HepG2 (cell line): Measurements from ENCODE around the gene DGKG. TPM values are rescaled to one million over a fixed set of nuclear protein-coding genes. Genes with fewer than 3 reads are reported as not detected.

Source experiments
- ATAC-seq: fragments of 200-7000 bp; cut with Tn5 transposase; 3 replicates; pipeline ENCODE4 v1.9.1; 2020; ENCODE audit warnings: mild to moderate bottlenecking, moderate library complexity
- BruUV-seq: library from RNA; stranded (reverse); fragments of 400-500 nt; replicated peaks from 2 replicates; lab custom pipeline; 2021; lab: Mats Ljungman, UMichigan
- CTCF ChIA-PET: fragments of 300-600 bp; formaldehyde crosslinking; extraction: SDS; loops from one replicate; lab custom pipeline; 2021; ENCODE audit warnings: low total read pairs, inconsistent platforms, low intra/inter-chr PET ratio; lab: Yijun Ruan, JAX
- POLR2A ChIA-PET: fragments of 350-600 bp; sonication (Branson Sonifier 250); formaldehyde crosslinking; loops from one replicate; lab custom pipeline; 2020; ENCODE audit warnings: antibody characterized with exemption, inconsistent platforms; lab: Yijun Ruan, JAX
- DNase-seq: peaks from one replicate; pipeline ENCODE4 v3.0.0-alpha.2; 2015; ENCODE audit warnings: low spot score
- FAIRE-seq: peaks from 3 replicates; lab custom pipeline; 2011; peaks lifted over from hg19 to GRCh38; lab: Jason Lieb, UNC
- H2AFZ ChIP-seq: one replicate; pipeline ENCODE4 v1.6.1; 2011; ENCODE audit warnings: low read length, inconsistent platforms
- H3K27ac ChIP-seq: fragments of 300-600 bp; 3 replicates; pipeline ENCODE4 v1.8.0; 2011; ENCODE audit warnings: mixed run types, mild to moderate bottlenecking, mixed read lengths, low read length, inconsistent platforms; ENCODE audit not compliant: insufficient read depth; ENCODE audit errors: extremely low read length
- H3K27me3 ChIP-seq, 2 experiments: fragments of 200-600 bp in 1 of 2; 2 replicates in 1 of 2; 3 replicates in 1 of 2; pipeline versions ENCODE4 v1.6.0 to v1.8.0; 2011; ENCODE audit warnings: low read length in 2 of 2, mild to moderate bottlenecking in 2 of 2, moderate library complexity in 2 of 2, inconsistent platforms in 1 of 2; ENCODE audit not compliant: insufficient read depth in 2 of 2, control insufficient read depth in 1 of 2
- H3K36me3 ChIP-seq, 2 experiments: fragments of 200-600 bp in 1 of 2; replicated peaks in 1 of 2; 2 replicates in 1 of 2; 3 replicates in 1 of 2; pipeline versions ENCODE4 v1.5.1 to v1.8.0; 2011; ENCODE audit warnings: low read length in 2 of 2, inconsistent platforms in 1 of 2; ENCODE audit not compliant: insufficient read depth in 2 of 2, control insufficient read depth in 1 of 2
- H3K4me1 ChIP-seq: 2 replicates; pipeline ENCODE4 v1.5.1; 2012; ENCODE audit warnings: low read length, inconsistent platforms; ENCODE audit not compliant: insufficient read depth
- H3K4me2 ChIP-seq: 2 replicates; pipeline ENCODE4 v1.6.0; 2011; ENCODE audit warnings: low read depth, low read length, inconsistent platforms
- H3K4me3 ChIP-seq, 3 experiments: fragments of 200-600 bp in 1 of 3; sonication (generic), shearing (Covaris generic) in 1 of 3; replicated peaks in 1 of 3; 2 replicates each; pipeline ENCODE4 v1.5.1; 2011 to 2016; ENCODE audit warnings: low read length in 3 of 3, inconsistent platforms in 2 of 3, low read depth in 2 of 3, mild to moderate bottlenecking in 2 of 3, control low read depth in 1 of 3, mixed read lengths in 1 of 3; ENCODE audit not compliant: insufficient read depth in 1 of 3
- H3K79me2 ChIP-seq: one replicate; pipeline ENCODE4 v1.6.1; 2011; ENCODE audit warnings: low read length, inconsistent platforms; ENCODE audit not compliant: insufficient read depth
- H3K9ac ChIP-seq: 2 replicates; pipeline ENCODE4 v1.6.0; 2011; ENCODE audit warnings: mild to moderate bottlenecking, low read depth, low read length, inconsistent platforms; ENCODE audit not compliant: insufficient read depth
- H3K9me3 ChIP-seq: 2 replicates; pipeline ENCODE4 v1.5.1; 2012; ENCODE audit warnings: mild to moderate bottlenecking, low read length
- H4K20me1 ChIP-seq: 2 replicates; pipeline ENCODE4 v1.6.0; 2011; ENCODE audit warnings: inconsistent platforms, mild to moderate bottlenecking, low read length, moderate library complexity; ENCODE audit not compliant: insufficient read depth
- CREM ChIP-seq, 2 experiments: sonication (generic) in 1 of 2; formaldehyde crosslinking in 1 of 2; IDR thresholded peaks; 2 replicates each; pipeline versions ENCODE4 v1.4.0 to v1.6.1; 2016 to 2020; ENCODE audit warnings: antibody characterized with exemption in 1 of 2, mild to moderate bottlenecking in 1 of 2, missing genetic modification reagents in 1 of 2
- KLF13 ChIP-seq: sonication (generic); formaldehyde crosslinking; IDR thresholded peaks from 2 replicates; pipeline ENCODE4 v1.4.0; 2020; ENCODE audit warnings: mild to moderate bottlenecking, missing genetic modification reagents
- POLR2A ChIP-seq, 2 experiments: IDR thresholded peaks; 2 replicates each; pipeline ENCODE4 v1.6.1; 2011; ENCODE audit warnings: low read depth in 2 of 2, low read length in 2 of 2, mild to moderate bottlenecking in 1 of 2, moderate library complexity in 1 of 2; ENCODE audit not compliant: insufficient read depth in 1 of 2
- ZBTB38 ChIP-seq: sonication (generic); formaldehyde crosslinking; IDR thresholded peaks from 2 replicates; pipeline ENCODE4 v1.5.1; 2020; ENCODE audit warnings: mild to moderate bottlenecking, missing genetic modification reagents
- ZNF251 ChIP-seq: sonication (generic); formaldehyde crosslinking; IDR thresholded peaks from 2 replicates; pipeline ENCODE4 v1.9.0; 2021; ENCODE audit warnings: mild to moderate bottlenecking, missing genetic modification reagents
- ZNF510 ChIP-seq: sonication (generic); formaldehyde crosslinking; IDR thresholded peaks from 2 replicates; pipeline ENCODE4 v1.4.0; 2020; ENCODE audit warnings: low read depth, mild to moderate bottlenecking, missing genetic modification reagents
- ZNF547 ChIP-seq: sonication (generic); formaldehyde crosslinking; IDR thresholded peaks from 2 replicates; pipeline ENCODE4 v1.5.1; 2020; ENCODE audit warnings: mild to moderate bottlenecking, missing genetic modification reagents
- ZSCAN9 ChIP-seq: IDR thresholded peaks from 2 replicates; pipeline ENCODE4 v1.6.1; 2016; ENCODE audit warnings: borderline replicate concordance
- ZZZ3 ChIP-seq: sonication (generic); formaldehyde crosslinking; IDR thresholded peaks from 2 replicates; pipeline ENCODE4 v1.4.0; 2020; ENCODE audit warnings: missing genetic modification reagents, mild to moderate bottlenecking, borderline replicate concordance
- WGBS: methylation state at CpG from one replicate; pipeline ENCODE4 v1.1.6; 2017; ENCODE audit warnings: low lambda C conversion rate; 5-methylcytosine and 5-hydroxymethylcytosine counted together
- in situ Hi-C: cut with HindIII; loops from 2 replicates; pipeline ENCODE4 v1.10.0; 2017; ENCODE audit warnings: low pct_unique_long_range_greater_than_20kb; ENCODE audit not compliant: extremely low pct_ligation_motif_present
- intact Hi-C: fragments of 100-400 bp; cut with micrococcal nuclease; formaldehyde crosslinking; loops from one replicate; pipeline ENCODE4 v1.10.0; 2022; ENCODE audit not compliant: unreplicated experiment
- polyA plus RNA-seq, 8 experiments: library from polyadenylated mRNA; depleted of rRNA in 3 of 8; stranded (reverse) in 7 of 8; unstranded in 1 of 8; fragments of >200 nt; fragmentation: Illumina TruSeq in 4 of 8; extraction: Trizol in 4 of 8; gene quantifications; 2 replicates each; pipeline versions ENCODE4 v1.2.1 to v1.2.3, GENCODE V29; 2011 to 2016; ENCODE audit warnings: low read depth in 4 of 8, missing spikeins in 1 of 8, mixed read lengths in 1 of 8; ENCODE audit not compliant: insufficient read depth in 1 of 8
- total RNA-seq, 5 experiments: library from RNA; depleted of rRNA; stranded (reverse); fragments of >200 nt; fragmentation: Illumina TruSeq; extraction: Trizol; gene quantifications; 2 replicates each; pipeline ENCODE4 v1.2.3, GENCODE V29; 2016; ENCODE audit warnings: low read depth in 1 of 5
- TF ChIP-seq, protein P1 (sequence below): sonication (generic); formaldehyde crosslinking; IDR thresholded peaks from 2 replicates; pipeline ENCODE4 v1.5.1; 2020; ENCODE audit warnings: mild to moderate bottlenecking, missing genetic modification reagents, moderate library complexity
- TF ChIP-seq, protein P2 (sequence below): sonication (generic); formaldehyde crosslinking; IDR thresholded peaks from 2 replicates; pipeline ENCODE4 v1.8.1; 2022; ENCODE audit warnings: mild to moderate bottlenecking, missing genetic modification reagents

Gene DGKG
- total and polyA plus RNA-seq, 2 of the 13 experiments (the other 11 are each of a cell fraction or from before 2014, with no cell fraction given) = 3.8 to 6.2 TPM

DNA sequence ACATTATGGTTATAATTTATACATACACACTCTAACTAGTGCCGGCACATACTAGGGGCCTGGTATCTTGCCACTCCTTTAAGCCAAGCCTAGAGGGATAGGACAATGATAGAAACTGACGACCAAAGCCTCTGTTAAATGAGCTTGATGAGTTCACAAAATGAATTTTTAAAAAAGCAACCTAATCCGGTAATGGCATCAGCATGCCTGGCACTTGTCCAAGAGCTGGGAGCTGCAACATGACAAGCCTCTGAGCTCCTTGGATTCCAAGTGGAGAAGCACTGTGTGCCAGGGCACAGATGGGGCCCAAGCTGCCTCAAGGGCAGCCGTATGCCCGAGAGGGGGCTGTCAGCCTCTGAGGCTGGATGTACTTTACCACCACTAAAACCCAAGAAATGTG is 262.9 kb downstream of the DGKG start:
- Histone ChIP-seq H3K4me1 (peaks cover 88% of the 10 kb centered on the region), H3K27me3 (no peaks in the 10 kb centered on the region), H3K4me3 (peak overlapping the region in 2 of 3 experiments; percentile 44 to 69; a peak in 2 of 6 replicates), H3K36me3 (peaks cover 4 to 31% of the 10 kb centered on the region in 2 experiments; a peak in 4 of 5 replicates), H2AFZ (no peak overlapping the region), H3K4me2 (peak overlapping the region; percentile 88), H3K27ac (peak overlapping the region; percentile 85), H3K9me3 (no peaks in the 10 kb centered on the region), H3K9ac (no peak overlapping the region), H4K20me1 (peaks cover 12% of the 10 kb centered on the region; the same call in 1 of the 2 replicates), H3K79me2 (peaks cover 59% of the 10 kb centered on the region)
- ATAC-seq (no peak), FAIRE-seq (no peak), DNase-seq (no peak)
- ChIA-PET POLR2A (interaction anchor here (1.2 to 3.7 kb wide), 3 partner anchors 11 to 144 kb away, joined by 3 to 110 read pairs (median 4); partner anchors contain the start of gene ETV5), CTCF (no interaction called here)
- BruUV-seq = no TSS peak
- 74% methylated on average over 5 of the region's 5 CpGs for whole genome bisulfite sequencing
- in situ Hi-C loops (no loop called here), intact Hi-C loops (loop anchor here (10.0 kb wide), 1 partner anchor 114 kb away; no protein-coding TSS in a partner anchor)
- TF ChIP-seq ZBTB38 (CRISPR knock-in tag) (no peak), CREM (IDR thresholded peaks at IDR 0.05) (no peak), CREM (CRISPR knock-in tag; IDR thresholded peaks at IDR 0.05) (no peak), ZZZ3 (no peak), ZNF251 (CRISPR knock-in tag) (no peak), ZSCAN9 (CRISPR knock-in tag) (no peak), ZNF547 (CRISPR knock-in tag) (0 out of 2 replicates have a peak, but pooled peaks have one; percentile 12), ZNF510 (CRISPR knock-in tag) (no peak), POLR2A (IDR thresholded peaks at IDR 0.05; ENCODE audit: insufficient read depth in 1 of 2, low read depth in 2 of 2, low read length in 2 of 2) (0 out of 4 replicates have a peak, but pooled peaks of 1 of the 2 experiments have one; percentile 7), KLF13 (CRISPR knock-in tag) (no peak)
- TF ChIP-seq, protein P1, sequence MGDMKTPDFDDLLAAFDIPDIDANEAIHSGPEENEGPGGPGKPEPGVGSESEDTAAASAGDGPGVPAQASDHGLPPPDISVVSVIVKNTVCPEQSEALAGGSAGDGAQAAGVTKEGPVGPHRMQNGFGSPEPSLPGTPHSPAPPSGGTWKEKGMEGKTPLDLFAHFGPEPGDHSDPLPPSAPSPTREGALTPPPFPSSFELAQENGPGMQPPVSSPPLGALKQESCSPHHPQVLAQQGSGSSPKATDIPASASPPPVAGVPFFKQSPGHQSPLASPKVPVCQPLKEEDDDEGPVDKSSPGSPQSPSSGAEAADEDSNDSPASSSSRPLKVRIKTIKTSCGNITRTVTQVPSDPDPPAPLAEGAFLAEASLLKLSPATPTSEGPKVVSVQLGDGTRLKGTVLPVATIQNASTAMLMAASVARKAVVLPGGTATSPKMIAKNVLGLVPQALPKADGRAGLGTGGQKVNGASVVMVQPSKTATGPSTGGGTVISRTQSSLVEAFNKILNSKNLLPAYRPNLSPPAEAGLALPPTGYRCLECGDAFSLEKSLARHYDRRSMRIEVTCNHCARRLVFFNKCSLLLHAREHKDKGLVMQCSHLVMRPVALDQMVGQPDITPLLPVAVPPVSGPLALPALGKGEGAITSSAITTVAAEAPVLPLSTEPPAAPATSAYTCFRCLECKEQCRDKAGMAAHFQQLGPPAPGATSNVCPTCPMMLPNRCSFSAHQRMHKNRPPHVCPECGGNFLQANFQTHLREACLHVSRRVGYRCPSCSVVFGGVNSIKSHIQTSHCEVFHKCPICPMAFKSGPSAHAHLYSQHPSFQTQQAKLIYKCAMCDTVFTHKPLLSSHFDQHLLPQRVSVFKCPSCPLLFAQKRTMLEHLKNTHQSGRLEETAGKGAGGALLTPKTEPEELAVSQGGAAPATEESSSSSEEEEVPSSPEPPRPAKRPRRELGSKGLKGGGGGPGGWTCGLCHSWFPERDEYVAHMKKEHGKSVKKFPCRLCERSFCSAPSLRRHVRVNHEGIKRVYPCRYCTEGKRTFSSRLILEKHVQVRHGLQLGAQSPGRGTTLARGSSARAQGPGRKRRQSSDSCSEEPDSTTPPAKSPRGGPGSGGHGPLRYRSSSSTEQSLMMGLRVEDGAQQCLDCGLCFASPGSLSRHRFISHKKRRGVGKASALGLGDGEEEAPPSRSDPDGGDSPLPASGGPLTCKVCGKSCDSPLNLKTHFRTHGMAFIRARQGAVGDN (CRISPR knock-in tag) = 0 out of 2 replicates have a peak, but pooled peaks have one; percentile 19
- TF ChIP-seq, protein P2, sequence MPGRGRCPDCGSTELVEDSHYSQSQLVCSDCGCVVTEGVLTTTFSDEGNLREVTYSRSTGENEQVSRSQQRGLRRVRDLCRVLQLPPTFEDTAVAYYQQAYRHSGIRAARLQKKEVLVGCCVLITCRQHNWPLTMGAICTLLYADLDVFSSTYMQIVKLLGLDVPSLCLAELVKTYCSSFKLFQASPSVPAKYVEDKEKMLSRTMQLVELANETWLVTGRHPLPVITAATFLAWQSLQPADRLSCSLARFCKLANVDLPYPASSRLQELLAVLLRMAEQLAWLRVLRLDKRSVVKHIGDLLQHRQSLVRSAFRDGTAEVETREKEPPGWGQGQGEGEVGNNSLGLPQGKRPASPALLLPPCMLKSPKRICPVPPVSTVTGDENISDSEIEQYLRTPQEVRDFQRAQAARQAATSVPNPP (CRISPR knock-in tag) = no peak
